K562 (cell line): Measurements from ENCODE around the gene TNPO2. TPM values are rescaled to one million over a fixed set of nuclear protein-coding genes. Genes with fewer than 3 reads are reported as not detected.

Experiments
- NR4A1 ChIP-seq, 2 experiments: fragments of 250-450 bp in 1 of 2; fragments of 450-650 bp in 1 of 2; sonication (Bioruptor Pico) in 1 of 2; IDR thresholded peaks; 2 replicates each; pipeline versions ENCODE4 v1.4.0 to v1.6.1; 2016 to 2020; ENCODE audit warnings: mild to moderate bottlenecking in 2 of 2, missing compliant biosample characterization in 1 of 2, missing genetic modification characterization in 1 of 2, moderate library complexity in 1 of 2
- YY1 ChIP-seq, 3 experiments: IDR thresholded peaks; 2 replicates each; pipeline ENCODE4 v1.6.1; 2011; ENCODE audit warnings: low read length in 2 of 3, mild to moderate bottlenecking in 2 of 3, moderate library complexity in 2 of 3, borderline replicate concordance in 1 of 3, control low read depth in 1 of 3, low read depth in 1 of 3; ENCODE audit not compliant: insufficient read depth in 3 of 3, insufficient replicate concordance in 2 of 3, control insufficient read depth in 1 of 3, insufficient read length in 1 of 3; ENCODE audit errors: extremely low read depth in 1 of 3
- polyA plus RNA-seq, 8 experiments: library from polyadenylated mRNA; depleted of rRNA in 4 of 8; stranded (reverse) in 5 of 8; unstranded in 3 of 8; fragments of >200 nt; fragmentation: Nextera tagmentation in 2 of 8; fragmentation: Illumina TruSeq in 1 of 8; extraction: Ambion mirVana in 2 of 8; extraction: Trizol in 1 of 8; gene quantifications; 2 replicates each; pipeline versions ENCODE4 v1.2.1 to v1.2.3, GENCODE V29; 2011 to 2014; ENCODE audit warnings: inconsistent platforms in 1 of 8, missing spikeins in 1 of 8
- total RNA-seq, 7 experiments: library from RNA; depleted of rRNA in 6 of 7; stranded (reverse); fragments of >200 nt in 6 of 7; fragmentation: Illumina TruSeq in 2 of 7; extraction: Trizol in 2 of 7; gene quantifications; 2 replicates each; pipeline versions ENCODE4 v1.2.1 to v1.2.3, GENCODE V29; 2011 to 2021; ENCODE audit warnings: low replicate concordance in 1 of 7
- TF ChIP-seq, protein P1 (sequence below): fragments of 450-650 bp; IDR thresholded peaks from 2 replicates; pipeline ENCODE4 v1.6.1; 2016; ENCODE audit warnings: mild to moderate bottlenecking, moderate library complexity

The TNPO2 gene
- total and polyA plus RNA-seq, 9 of the 15 experiments (the other 6 are each of a cell fraction or from before 2014, with no cell fraction given) = 6.0 to 126 (median 53.8) TPM

DNA sequence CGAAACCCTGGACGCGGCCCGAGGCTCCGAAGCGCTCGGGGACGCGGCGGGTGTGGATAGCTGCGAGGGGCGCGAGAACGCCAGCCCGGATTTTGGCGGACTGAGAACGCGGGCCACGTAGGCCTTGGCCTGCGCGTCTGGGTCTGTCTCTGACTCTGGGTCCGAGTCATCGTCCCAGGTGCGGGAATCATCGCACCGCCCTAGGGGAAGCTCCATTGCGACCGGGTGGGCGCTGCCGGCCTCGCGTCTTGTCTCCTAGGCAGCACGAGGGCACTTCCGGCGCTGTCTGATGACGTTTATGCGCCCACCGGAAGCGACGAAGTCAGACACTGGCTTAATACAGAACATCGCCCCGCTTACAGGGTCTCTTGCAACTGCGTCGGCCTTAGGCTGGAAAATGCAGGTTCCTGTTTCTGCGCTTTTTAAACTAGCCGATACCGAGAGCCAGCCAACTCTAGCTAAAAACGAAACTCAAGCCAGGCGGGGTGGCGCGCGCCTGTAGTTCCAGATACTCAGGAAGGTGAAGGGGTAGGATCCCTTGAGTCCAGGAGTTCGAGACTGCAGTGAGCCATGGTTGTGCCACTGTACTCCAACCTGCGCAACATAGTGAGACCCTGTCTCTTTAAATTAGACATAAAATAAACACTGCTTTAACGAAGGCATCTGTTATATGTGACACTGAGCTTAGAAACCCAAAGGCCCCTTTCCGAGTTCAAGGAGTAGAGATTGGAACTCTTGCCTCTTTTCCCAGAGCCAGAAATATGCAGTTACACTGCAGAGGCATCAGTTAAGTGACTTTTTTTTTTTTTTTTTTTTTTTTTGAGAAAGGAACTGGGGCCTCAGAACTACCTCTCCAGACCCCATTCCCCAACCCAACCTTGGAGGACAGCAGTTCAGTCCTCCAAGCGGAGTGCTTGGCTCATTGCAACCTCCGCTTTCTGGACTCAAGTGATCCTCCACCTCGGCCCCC lies 27.1 kb downstream of the TNPO2 start, which contains the start of gene FBXW9 (continued):
- TF ChIP-seq, protein P1, sequence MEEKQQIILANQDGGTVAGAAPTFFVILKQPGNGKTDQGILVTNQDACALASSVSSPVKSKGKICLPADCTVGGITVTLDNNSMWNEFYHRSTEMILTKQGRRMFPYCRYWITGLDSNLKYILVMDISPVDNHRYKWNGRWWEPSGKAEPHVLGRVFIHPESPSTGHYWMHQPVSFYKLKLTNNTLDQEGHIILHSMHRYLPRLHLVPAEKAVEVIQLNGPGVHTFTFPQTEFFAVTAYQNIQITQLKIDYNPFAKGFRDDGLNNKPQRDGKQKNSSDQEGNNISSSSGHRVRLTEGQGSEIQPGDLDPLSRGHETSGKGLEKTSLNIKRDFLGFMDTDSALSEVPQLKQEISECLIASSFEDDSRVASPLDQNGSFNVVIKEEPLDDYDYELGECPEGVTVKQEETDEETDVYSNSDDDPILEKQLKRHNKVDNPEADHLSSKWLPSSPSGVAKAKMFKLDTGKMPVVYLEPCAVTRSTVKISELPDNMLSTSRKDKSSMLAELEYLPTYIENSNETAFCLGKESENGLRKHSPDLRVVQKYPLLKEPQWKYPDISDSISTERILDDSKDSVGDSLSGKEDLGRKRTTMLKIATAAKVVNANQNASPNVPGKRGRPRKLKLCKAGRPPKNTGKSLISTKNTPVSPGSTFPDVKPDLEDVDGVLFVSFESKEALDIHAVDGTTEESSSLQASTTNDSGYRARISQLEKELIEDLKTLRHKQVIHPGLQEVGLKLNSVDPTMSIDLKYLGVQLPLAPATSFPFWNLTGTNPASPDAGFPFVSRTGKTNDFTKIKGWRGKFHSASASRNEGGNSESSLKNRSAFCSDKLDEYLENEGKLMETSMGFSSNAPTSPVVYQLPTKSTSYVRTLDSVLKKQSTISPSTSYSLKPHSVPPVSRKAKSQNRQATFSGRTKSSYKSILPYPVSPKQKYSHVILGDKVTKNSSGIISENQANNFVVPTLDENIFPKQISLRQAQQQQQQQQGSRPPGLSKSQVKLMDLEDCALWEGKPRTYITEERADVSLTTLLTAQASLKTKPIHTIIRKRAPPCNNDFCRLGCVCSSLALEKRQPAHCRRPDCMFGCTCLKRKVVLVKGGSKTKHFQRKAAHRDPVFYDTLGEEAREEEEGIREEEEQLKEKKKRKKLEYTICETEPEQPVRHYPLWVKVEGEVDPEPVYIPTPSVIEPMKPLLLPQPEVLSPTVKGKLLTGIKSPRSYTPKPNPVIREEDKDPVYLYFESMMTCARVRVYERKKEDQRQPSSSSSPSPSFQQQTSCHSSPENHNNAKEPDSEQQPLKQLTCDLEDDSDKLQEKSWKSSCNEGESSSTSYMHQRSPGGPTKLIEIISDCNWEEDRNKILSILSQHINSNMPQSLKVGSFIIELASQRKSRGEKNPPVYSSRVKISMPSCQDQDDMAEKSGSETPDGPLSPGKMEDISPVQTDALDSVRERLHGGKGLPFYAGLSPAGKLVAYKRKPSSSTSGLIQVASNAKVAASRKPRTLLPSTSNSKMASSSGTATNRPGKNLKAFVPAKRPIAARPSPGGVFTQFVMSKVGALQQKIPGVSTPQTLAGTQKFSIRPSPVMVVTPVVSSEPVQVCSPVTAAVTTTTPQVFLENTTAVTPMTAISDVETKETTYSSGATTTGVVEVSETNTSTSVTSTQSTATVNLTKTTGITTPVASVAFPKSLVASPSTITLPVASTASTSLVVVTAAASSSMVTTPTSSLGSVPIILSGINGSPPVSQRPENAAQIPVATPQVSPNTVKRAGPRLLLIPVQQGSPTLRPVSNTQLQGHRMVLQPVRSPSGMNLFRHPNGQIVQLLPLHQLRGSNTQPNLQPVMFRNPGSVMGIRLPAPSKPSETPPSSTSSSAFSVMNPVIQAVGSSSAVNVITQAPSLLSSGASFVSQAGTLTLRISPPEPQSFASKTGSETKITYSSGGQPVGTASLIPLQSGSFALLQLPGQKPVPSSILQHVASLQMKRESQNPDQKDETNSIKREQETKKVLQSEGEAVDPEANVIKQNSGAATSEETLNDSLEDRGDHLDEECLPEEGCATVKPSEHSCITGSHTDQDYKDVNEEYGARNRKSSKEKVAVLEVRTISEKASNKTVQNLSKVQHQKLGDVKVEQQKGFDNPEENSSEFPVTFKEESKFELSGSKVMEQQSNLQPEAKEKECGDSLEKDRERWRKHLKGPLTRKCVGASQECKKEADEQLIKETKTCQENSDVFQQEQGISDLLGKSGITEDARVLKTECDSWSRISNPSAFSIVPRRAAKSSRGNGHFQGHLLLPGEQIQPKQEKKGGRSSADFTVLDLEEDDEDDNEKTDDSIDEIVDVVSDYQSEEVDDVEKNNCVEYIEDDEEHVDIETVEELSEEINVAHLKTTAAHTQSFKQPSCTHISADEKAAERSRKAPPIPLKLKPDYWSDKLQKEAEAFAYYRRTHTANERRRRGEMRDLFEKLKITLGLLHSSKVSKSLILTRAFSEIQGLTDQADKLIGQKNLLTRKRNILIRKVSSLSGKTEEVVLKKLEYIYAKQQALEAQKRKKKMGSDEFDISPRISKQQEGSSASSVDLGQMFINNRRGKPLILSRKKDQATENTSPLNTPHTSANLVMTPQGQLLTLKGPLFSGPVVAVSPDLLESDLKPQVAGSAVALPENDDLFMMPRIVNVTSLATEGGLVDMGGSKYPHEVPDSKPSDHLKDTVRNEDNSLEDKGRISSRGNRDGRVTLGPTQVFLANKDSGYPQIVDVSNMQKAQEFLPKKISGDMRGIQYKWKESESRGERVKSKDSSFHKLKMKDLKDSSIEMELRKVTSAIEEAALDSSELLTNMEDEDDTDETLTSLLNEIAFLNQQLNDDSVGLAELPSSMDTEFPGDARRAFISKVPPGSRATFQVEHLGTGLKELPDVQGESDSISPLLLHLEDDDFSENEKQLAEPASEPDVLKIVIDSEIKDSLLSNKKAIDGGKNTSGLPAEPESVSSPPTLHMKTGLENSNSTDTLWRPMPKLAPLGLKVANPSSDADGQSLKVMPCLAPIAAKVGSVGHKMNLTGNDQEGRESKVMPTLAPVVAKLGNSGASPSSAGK = no peak
- peak in 1 of 3 experiments; percentile 34 for TF ChIP-seq YY1 (IDR thresholded peaks at IDR 0.05; ENCODE audit: borderline replicate concordance in 1 of 3, control insufficient read depth in 1 of 3, extremely low read depth in 1 of 3, insufficient read depth in 3 of 3, insufficient read length in 1 of 3, insufficient replicate concordance in 2 of 3, low read depth in 1 of 3, low read length in 2 of 3)
- TF ChIP-seq NR4A1 (CRISPR knock-in tag; IDR thresholded peaks at IDR 0.05) = no peak
- no peak for TF ChIP-seq NR4A1 (tag; IDR thresholded peaks at IDR 0.05)
